SIG-M5 (cell line): ENCODE data around the gene ONECUT1.

ENCODE experiments used
- DNase-seq: peaks from one replicate; lab custom pipeline; 2025; lab: John Stamatoyannopoulos, UW

The ONECUT1 gene

DNA sequence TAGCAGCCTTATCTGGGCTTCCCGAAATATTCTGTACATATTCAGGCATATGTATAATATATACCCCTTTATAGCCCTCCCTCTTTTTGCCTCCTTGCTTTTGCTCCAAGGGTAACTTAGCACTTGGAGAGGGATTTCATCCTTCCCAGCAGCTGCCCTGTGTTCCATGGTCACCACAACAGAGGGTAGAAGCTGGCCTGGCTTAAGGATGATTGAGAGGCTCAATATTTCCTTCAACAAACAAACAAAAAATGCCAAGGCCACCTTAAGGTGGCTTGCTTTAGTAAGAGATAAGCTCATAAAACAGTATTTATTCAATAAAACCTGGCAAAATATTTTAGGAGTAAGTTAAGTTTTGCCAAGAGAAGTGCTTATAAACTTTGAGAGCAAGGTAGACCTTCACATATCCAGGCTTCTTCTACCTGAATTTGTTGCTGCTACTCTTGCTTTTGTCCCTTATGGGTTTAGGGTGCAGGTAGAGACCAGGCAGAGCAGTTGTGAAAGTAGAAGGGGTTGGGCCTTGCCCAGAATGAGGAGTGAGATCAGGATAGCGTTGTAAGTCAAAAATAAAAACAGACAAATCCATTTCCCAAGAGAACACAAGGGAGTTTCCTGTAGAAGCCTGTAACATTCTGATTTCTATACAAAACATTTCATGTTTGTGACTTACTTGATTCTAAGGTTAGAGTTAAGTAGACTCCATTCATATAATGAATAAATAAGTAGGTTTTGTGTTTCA lies 58.2 kb downstream of the ONECUT1 start:
- DNase-seq = no peak

GRCh38 chr15:52731004-52731403 lies 59.1 kb downstream of the ONECUT1 start:
- no peak for DNase-seq

- DNase-seq = no peak
Observed at GRCh38 chr15:52730594-52730993, 59.5 kb downstream of the ONECUT1 start.

DNA sequence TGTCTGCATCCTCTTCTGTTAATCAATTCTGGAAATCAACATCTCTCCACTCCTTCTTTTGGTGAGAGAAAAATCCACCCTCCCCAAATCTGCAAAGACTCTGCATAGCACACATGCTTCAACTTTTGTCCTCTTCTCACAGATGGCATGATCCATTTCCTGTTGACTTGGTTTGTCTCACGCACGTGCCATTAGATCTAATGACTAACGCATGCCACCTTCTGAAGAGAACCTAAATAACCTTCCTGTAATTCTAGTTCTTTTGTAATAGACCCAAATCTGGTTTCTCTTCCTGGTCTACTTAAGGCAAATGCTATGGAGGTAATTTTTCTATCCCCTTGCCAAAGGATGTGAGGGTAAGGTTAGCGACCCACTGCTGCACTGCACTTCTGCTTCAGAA lies 60.0 kb downstream of the ONECUT1 start:
- DNase-seq = no peak

DNA sequence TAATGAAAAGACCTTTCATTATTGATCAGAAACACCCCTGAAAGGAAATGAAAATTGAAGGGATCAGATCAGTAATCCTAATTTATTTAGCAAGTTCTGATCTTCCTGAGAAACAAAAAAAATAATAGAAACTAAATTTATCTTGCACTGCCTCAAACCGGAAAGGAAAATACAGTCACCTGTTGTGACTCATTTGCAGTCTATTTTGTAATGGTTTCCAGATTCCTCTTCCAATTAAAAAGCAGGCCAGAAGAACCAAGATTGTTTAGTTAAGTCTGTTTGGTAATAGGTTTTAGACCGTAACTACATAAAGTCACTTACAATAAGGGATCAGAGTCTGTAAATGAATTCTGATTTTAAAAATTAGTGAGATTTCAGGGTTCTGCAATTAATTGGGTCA lies 61.2 kb downstream of the ONECUT1 start:
- DNase-seq = no peak

DNA sequence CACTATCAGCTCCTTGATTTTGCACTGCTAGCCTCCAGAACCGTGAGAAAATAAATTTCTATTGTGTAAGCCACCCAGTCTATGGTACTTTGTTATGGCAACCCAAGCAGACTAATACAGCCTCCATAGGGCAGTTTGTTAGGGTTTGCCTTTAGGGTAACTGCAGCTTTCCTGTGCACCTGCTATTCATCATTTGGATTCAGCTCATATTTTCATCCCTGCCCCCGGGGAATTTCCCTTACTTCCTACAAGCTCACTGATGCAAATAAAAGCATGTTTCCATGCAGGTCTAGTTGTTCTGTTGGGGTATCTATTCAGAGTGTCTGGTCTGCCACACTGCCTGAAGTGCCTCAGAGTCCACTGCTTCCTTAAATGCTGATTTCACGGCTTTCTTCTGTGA lies 62.3 kb downstream of the ONECUT1 start:
- no peak for DNase-seq

GRCh38 chr15:52726195-52726594 lies 63.9 kb downstream of the ONECUT1 start:
- DNase-seq = no peak

DNA sequence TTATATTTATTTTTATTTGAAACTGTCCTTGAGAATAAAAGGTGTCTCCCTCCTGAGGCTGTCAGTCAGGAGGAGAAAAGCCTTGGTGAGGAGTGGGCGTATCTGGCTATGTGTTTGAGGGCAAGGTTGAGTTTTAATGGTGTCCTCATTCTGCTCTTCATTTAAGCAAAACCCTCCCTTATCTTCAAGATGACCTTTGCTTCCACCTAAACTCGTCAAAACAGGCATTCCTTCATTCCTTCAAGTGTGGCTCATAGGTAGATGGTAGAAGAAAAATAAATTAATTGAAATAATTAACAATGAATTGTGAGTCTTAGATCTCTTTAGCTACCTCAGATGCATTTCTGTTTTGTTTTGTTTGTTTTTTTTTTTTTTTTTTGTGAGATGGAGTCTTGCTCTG lies 71.6 kb downstream of the ONECUT1 start:
- DNase-seq = no peak

DNA sequence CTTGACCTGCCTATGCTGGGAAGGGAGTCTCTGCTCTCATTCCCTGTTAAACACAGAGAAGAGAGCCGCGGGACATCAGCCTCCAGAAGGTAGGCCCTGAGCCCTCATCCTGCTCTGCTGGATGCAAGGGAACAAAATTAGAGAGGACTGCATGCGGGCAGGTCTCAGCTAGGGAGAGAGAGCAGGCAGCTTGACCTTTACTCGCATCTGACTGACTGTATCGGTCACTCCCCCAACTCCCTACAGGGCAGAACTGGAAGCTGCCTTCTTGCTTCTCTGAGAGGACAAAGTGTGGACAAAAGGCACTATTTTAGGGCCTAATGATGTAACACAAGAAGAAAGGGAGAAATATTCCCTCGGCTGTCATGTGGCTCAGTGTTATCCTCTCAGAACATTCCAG lies 72.2 kb downstream of the ONECUT1 start:
- DNase-seq = no peak

DNA sequence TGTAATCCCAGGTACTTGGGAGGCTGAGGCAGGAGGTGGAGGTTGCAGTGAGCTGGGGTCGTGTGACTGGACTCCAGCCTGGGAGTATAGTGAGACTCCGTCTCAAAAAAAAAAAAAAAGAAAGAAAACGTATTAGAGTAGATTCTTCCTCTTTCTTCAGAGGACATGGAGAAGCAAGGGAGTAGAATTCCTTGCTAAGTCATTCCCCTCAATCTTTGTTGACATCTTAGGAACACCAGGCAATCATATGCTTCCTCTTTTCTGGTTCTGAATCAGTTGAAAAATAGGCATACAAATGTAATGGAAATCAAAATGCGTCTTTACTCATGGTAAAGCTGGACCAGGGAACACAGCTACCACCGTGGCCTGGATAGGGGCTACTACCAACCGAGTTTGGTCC lies 72.7 kb downstream of the ONECUT1 start:
- no peak for DNase-seq

DNA sequence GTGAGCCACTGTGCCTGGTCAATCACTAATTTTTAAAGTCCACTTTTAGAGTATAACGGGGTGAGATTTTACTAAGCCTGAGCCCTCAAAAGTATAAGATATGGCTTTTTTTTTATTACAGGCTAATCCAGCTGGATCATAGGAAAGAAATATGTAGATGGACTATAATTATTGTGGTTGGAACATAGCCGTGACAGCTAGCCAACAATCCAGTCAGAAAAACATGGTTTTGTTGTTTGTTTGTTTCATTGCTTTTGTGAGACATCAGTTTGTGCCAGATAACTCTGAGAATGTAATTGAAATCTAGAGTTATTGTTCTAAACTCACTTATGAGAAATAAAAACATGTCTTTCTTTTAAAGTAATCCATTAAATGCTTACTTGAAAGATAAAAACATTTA lies 73.6 kb downstream of the ONECUT1 start:
- no peak for DNase-seq

- no peak for DNase-seq
Observed at GRCh38 chr15:52715411-52715810, 74.7 kb downstream of the ONECUT1 start.

DNA sequence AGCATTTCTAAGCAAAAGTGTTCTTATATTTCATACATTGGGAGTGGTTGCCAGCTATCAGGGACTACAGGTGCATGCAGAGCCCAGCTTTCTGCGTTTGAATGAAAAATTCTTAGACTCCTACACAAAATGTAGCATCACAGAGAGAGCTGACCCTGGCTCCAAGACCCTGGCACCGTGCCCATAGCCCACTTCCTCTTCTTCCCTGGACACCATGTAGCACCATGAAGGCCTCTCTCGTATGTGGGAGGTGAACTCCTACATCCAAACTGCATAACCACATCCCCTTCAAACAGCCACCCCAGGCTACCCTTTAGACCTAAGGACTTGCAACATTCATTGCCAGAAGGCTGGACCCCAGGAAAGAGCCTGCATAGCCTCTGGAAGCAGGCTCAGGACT lies 75.2 kb downstream of the ONECUT1 start:
- no peak for DNase-seq

- DNase-seq = no peak
Observed at GRCh38 chr15:52710708-52711389, 79.3 kb downstream of the ONECUT1 start.

- no peak for DNase-seq
Observed at GRCh38 chr15:52710050-52710707, 80.0 kb downstream of the ONECUT1 start.

DNA sequence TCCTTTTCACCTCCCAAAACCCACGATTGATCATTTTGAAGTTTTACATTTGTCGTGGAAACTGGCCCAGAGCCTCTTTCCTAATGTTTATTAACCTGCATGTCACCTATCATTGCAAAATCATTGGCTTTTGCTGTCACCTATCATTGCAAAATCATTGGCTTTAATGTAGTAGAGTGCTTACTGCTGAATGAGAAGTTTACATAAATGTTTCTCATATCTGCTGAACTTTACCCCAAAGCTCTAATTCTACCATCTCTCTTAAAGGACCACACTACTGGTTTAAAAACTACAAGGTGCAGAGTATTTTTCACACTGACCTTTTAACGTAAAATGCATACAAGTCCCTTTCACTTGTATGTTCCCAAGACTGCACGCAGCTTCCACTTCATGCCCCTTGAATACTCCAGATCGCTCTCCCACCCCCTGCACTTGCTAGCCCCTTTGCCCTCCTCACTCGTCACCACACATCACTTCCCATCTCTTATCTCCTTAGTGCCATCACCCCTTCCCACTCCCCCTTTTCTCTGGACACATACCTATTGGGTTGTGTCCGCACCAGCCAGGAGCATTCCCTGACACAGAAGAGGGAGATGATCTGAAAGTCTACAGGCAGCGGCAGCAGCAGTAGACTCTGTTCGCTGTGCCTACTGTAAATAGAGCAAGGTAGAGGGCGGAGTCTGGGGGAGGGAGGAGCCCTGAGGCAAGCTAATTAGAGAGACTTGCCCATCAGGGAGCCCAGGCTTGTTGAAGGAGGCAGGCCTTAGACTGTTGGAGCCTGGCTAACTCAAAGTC lies 80.8 kb downstream of the ONECUT1 start:
- no peak for DNase-seq
